HEK293T (cell line): Measurements from ENCODE around the gene CLMP.

Source experiments
- BHLHE40 ChIP-seq: fragments of 450-650 bp; IDR thresholded peaks from 2 replicates; pipeline ENCODE4 v1.6.1; 2016; ENCODE audit warnings: mild to moderate bottlenecking, moderate library complexity, borderline replicate concordance
- SP1 ChIP-seq: fragments of 450-650 bp; IDR thresholded peaks from 2 replicates; pipeline ENCODE4 v1.6.1; 2017
- TARDBP ChIP-seq: fragments of 450-650 bp; IDR thresholded peaks from 2 replicates; pipeline ENCODE4 v1.6.1; 2016

- TF ChIP-seq SP1: no peak
- TF ChIP-seq BHLHE40: no peak
- TF ChIP-seq TARDBP: no peak
Observed at GRCh38 chr11:123143476-123143875, 51.6 kb downstream of the CLMP start.
